ENCODE measurements around the gene RIOK2. TPM values are rescaled to one million over a fixed set of nuclear protein-coding genes. Genes with fewer than 3 reads are reported as not detected.

Gene RIOK2
- total and polyA plus RNA-seq, 9 of the 15 experiments (the other 6 are each of a cell fraction or from before 2014, with no cell fraction given) = 22.9 to 97.6 (median 47.8) TPM

- no peak for TF ChIP-seq GMEB1 (CRISPR knock-in tag; IDR thresholded peaks at IDR 0.05)
- 0 out of 2 replicates have a peak, but pooled peaks have one; percentile 57 for TF ChIP-seq ZNF644 (tag; IDR thresholded peaks at IDR 0.05; ENCODE audit: low read depth)
- TF ChIP-seq POLR2AphosphoS5 (IDR thresholded peaks at IDR 0.05; ENCODE audit: control insufficient read depth, insufficient read depth, low read depth, low read length) = no peak
- no peak for TF ChIP-seq KLF16 (IDR thresholded peaks at IDR 0.05)
- no peak for TF ChIP-seq TEAD1 (CRISPR knock-in tag; IDR thresholded peaks at IDR 0.05)
- TF ChIP-seq CHD1 (IDR thresholded peaks at IDR 0.05; ENCODE audit: low read length) = peak; percentile 54
- TF ChIP-seq VEZF1 (CRISPR knock-in tag; IDR thresholded peaks at IDR 0.05) = peak; percentile 79
- TF ChIP-seq KDM4B (IDR thresholded peaks at IDR 0.05; ENCODE audit: borderline replicate concordance in 2 of 2, low read depth in 1 of 2) = no peak
- no peak for TF ChIP-seq NR2C2 (CRISPR knock-in tag; IDR thresholded peaks at IDR 0.05)
- no peak for TF ChIP-seq NR2C2 (tag; IDR thresholded peaks at IDR 0.05)
- 0 out of 2 replicates have a peak, but pooled peaks have one; percentile 18 for TF ChIP-seq ETS1 (conservative IDR thresholded peaks at IDR 0.05; ENCODE audit: control insufficient read depth, low read depth, low read length)
- no peak for TF ChIP-seq ILK (tag; IDR thresholded peaks at IDR 0.05; ENCODE audit: borderline replicate concordance, low read depth)
- TF ChIP-seq E2F3 (CRISPR knock-in tag; IDR thresholded peaks at IDR 0.05) = no peak
Observed at GRCh38 chr5:97182571-97183099, 412 bp downstream of the RIOK2 start (continued).

Measured in K562 (cell line).